HCT116 (cell line): ENCODE results near the gene EMSY.

Source experiments
- POLR2A ChIP-seq: IDR thresholded peaks from 2 replicates; pipeline ENCODE4 v1.7.0; 2011; ENCODE audit warnings: borderline replicate concordance; ENCODE audit not compliant: insufficient read depth, insufficient read length; ENCODE audit errors: extremely low read depth
- RAD21 ChIP-seq: IDR thresholded peaks from 2 replicates; pipeline ENCODE4 v1.6.1; 2012; ENCODE audit warnings: low read depth, mild to moderate bottlenecking
- TF ChIP-seq, protein P1 (sequence below), 3 experiments: fragments of 200-600 bp in 1 of 3; sonication (generic) in 1 of 3; IDR thresholded peaks in 2 of 3; conservative IDR thresholded peaks in 1 of 3; 2 replicates each; pipeline ENCODE4 v1.5.1; 2012 to 2017; ENCODE audit warnings: low read depth in 2 of 3, low read length in 2 of 3, antibody characterized with exemption in 1 of 3, borderline replicate concordance in 1 of 3, control low read depth in 1 of 3, mild to moderate bottlenecking in 1 of 3, mixed read lengths in 1 of 3, mixed run types in 1 of 3, moderate library complexity in 1 of 3; ENCODE audit not compliant: insufficient read depth in 1 of 3

DNA sequence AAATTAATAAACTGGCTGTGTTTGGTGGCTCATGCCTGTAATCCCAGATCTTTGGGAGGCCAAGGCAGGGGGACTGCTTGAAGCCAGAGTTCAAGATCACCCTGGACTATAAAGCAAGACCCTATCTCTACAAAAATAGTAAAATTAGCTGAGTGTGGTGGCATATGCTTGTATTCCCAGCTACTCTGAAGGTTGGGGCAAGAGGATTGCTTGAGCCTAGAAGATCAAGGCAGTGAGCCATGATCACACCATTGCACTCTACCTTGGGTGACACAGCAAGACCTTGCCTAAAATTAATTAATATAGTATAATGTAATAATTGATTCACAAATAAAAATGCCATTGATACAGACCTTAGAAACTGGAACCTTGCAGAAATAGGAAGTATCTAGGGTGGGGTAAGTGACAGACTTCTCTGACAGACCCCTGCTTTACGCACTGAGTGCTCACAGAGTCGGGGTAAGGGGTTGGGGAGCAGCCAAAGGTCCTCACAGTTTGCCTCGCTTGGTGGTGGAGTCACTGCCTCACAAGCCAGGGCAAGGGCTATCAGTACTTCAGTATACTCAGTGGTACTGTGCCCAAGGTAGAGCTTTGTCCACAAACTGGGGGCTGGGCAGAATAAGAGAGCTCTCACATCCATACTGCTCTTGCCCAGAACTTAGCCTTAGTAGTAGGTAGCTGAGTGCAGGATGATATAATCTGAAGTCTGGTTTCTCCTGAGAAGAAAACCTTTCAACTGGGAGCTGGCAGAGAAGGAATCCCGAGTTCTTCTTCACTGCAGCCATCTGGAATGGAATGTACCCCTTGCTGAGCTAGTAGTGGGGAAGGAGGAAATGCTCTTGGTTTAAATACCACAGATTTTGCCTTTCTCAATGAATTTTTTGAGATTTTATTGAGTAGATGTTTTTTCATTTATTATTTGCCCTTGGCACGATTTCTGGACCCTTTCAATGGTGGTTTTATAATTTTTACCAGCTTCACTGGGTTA, 65.5 kb downstream of the EMSY start:
- TF ChIP-seq RAD21 (no peak), POLR2A (no peak)
- TF ChIP-seq, protein P1, sequence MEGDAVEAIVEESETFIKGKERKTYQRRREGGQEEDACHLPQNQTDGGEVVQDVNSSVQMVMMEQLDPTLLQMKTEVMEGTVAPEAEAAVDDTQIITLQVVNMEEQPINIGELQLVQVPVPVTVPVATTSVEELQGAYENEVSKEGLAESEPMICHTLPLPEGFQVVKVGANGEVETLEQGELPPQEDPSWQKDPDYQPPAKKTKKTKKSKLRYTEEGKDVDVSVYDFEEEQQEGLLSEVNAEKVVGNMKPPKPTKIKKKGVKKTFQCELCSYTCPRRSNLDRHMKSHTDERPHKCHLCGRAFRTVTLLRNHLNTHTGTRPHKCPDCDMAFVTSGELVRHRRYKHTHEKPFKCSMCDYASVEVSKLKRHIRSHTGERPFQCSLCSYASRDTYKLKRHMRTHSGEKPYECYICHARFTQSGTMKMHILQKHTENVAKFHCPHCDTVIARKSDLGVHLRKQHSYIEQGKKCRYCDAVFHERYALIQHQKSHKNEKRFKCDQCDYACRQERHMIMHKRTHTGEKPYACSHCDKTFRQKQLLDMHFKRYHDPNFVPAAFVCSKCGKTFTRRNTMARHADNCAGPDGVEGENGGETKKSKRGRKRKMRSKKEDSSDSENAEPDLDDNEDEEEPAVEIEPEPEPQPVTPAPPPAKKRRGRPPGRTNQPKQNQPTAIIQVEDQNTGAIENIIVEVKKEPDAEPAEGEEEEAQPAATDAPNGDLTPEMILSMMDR (IDR thresholded peaks at IDR 0.05 in 2 of 3, conservative IDR thresholded peaks at IDR 0.05 in 1 of 3; ENCODE audit: borderline replicate concordance in 1 of 3, insufficient read depth in 1 of 3, low read depth in 2 of 3, low read length in 2 of 3) = no peak
